Measurements from ENCODE around the gene ZDHHC18.

GRCh38 chr1:26888231-26888630 lies 61.7 kb downstream of the ZDHHC18 start:
- no peak for TF ChIP-seq CTCF (conservative IDR thresholded peaks at IDR 0.05 in 1 of 2, IDR thresholded peaks at IDR 0.05 in 1 of 2; ENCODE audit: extremely low read depth in 1 of 2, insufficient read depth in 1 of 2, low read depth in 1 of 2, low read length in 2 of 2)
- no peak for TF ChIP-seq EZH2 (IDR thresholded peaks at IDR 0.05; ENCODE audit: borderline replicate concordance, low read length)
